Endothelial cell of umbilical vein (primary cell): ENCODE data around the gene RNF168. TPM values are rescaled to one million over a fixed set of nuclear protein-coding genes. Genes with fewer than 3 reads are reported as not detected.

ENCODE experiments used
- BruUV-seq: library from RNA; stranded (reverse); fragments of 400-500 nt; replicated peaks from 2 replicates; lab custom pipeline; 2021; lab: Mats Ljungman, UMichigan
- CTCF ChIA-PET: fragments of 300-600, 350-600 bp; sonication (Branson Sonifier 250); formaldehyde crosslinking; loops from one replicate; lab custom pipeline; 2021; ENCODE audit warnings: antibody characterized with exemption, inconsistent platforms; lab: Charles Lee
- POLR2A ChIA-PET: fragments of 300-600, 350-600 bp; sonication (Branson Sonifier 250); formaldehyde crosslinking; loops from one replicate; lab custom pipeline; 2021; ENCODE audit warnings: antibody characterized with exemption, inconsistent platforms; lab: Charles Lee
- DNase-seq: peaks from one replicate; pipeline ENCODE4 v3.0.0-alpha.2; 2011; ENCODE audit warnings: low read depth, low spot score
- FAIRE-seq: peaks from 2 replicates; lab custom pipeline; 2011; peaks lifted over from hg19 to GRCh38; lab: Jason Lieb, UNC
- H2AFZ ChIP-seq: 2 replicates; pipeline ENCODE4 v1.6.0; 2012; ENCODE audit warnings: low read depth, low read length, control low read depth, inconsistent platforms
- H3K27ac ChIP-seq: 2 replicates; pipeline ENCODE4 v1.5.1; 2011; ENCODE audit warnings: low read depth, mild to moderate bottlenecking, control low read depth, low read length, moderate library complexity; ENCODE audit not compliant: insufficient read depth
- H3K27me3 ChIP-seq, 2 experiments: 2 replicates each; pipeline versions ENCODE4 v1.6.0 to v1.6.1; 2011; ENCODE audit warnings: low read length in 2 of 2, mixed read lengths in 1 of 2; ENCODE audit not compliant: control insufficient read depth in 2 of 2, insufficient read depth in 2 of 2
- H3K36me3 ChIP-seq, 2 experiments: 2 replicates in 1 of 2; 3 replicates in 1 of 2; pipeline ENCODE4 v1.5.1; 2011; ENCODE audit warnings: low read length in 2 of 2, mild to moderate bottlenecking in 1 of 2, moderate library complexity in 1 of 2; ENCODE audit not compliant: control insufficient read depth in 2 of 2, insufficient read depth in 2 of 2; ENCODE audit errors: extremely low read depth in 1 of 2
- H3K4me1 ChIP-seq: 3 replicates; pipeline ENCODE4 v1.5.1; 2011; ENCODE audit warnings: mild to moderate bottlenecking, low read length; ENCODE audit not compliant: control insufficient read depth, insufficient read depth; ENCODE audit errors: extremely low read depth
- H3K4me2 ChIP-seq: 2 replicates; pipeline ENCODE4 v1.6.1; 2011; ENCODE audit warnings: low read length, control low read depth, mixed read lengths; ENCODE audit not compliant: insufficient read depth
- H3K4me3 ChIP-seq, 3 experiments: fragments of 200-600 bp in 1 of 3; sonication (generic), shearing (Covaris generic) in 1 of 3; replicated peaks in 1 of 3; 2 replicates each; pipeline ENCODE4 v1.5.1; 2011 to 2016; ENCODE audit warnings: control low read depth in 3 of 3, low read length in 3 of 3, mild to moderate bottlenecking in 2 of 3, inconsistent platforms in 1 of 3, low read depth in 1 of 3, moderate library complexity in 1 of 3; ENCODE audit not compliant: insufficient read depth in 1 of 3
- H3K79me2 ChIP-seq: 2 replicates; pipeline ENCODE4 v1.6.0; 2012; ENCODE audit warnings: low read length, inconsistent platforms; ENCODE audit not compliant: control insufficient read depth, insufficient read depth
- H3K9ac ChIP-seq: replicated peaks from 2 replicates; pipeline ENCODE3; 2011; ENCODE audit warnings: low read length, control low read depth; ENCODE audit not compliant: insufficient read depth; ENCODE audit errors: extremely low read depth
- H3K9me1 ChIP-seq: replicated peaks from 3 replicates; pipeline ENCODE4 v1.6.0; 2011; ENCODE audit warnings: mild to moderate bottlenecking, low read length; ENCODE audit not compliant: control insufficient read depth, insufficient read depth; ENCODE audit errors: extremely low read depth
- H3K9me3 ChIP-seq: replicated peaks from 2 replicates; pipeline ENCODE4 v1.5.1; 2012; ENCODE audit warnings: low read length, inconsistent platforms; ENCODE audit not compliant: control insufficient read depth, insufficient read depth
- H4K20me1 ChIP-seq: replicated peaks from 2 replicates; pipeline ENCODE3; 2011; ENCODE audit warnings: mild to moderate bottlenecking, low read length; ENCODE audit not compliant: control insufficient read depth, insufficient read depth; ENCODE audit errors: extremely low read depth
- EZH2 ChIP-seq: IDR thresholded peaks from 2 replicates; pipeline ENCODE4 v1.6.1; 2012; ENCODE audit warnings: borderline replicate concordance, low read depth, mild to moderate bottlenecking, moderate library complexity, low read length, inconsistent platforms; ENCODE audit not compliant: severe bottlenecking
- FOS ChIP-seq: IDR thresholded peaks from 2 replicates; pipeline ENCODE4 v1.6.1; 2011; ENCODE audit warnings: mild to moderate bottlenecking, low read length, moderate library complexity, borderline replicate concordance; ENCODE audit not compliant: insufficient read depth
- GATA2 ChIP-seq: IDR thresholded peaks from 2 replicates; pipeline ENCODE4 v1.7.0; 2011; ENCODE audit warnings: low read depth, mild to moderate bottlenecking, moderate library complexity, mixed read lengths, low read length; ENCODE audit not compliant: insufficient read length, insufficient read depth
- JUN ChIP-seq: IDR thresholded peaks from 2 replicates; pipeline ENCODE4 v1.6.1; 2011; ENCODE audit warnings: borderline replicate concordance, low read depth; ENCODE audit not compliant: insufficient read length, insufficient read depth
- MYC ChIP-seq: IDR thresholded peaks from one replicate; pipeline ENCODE4 v1.6.1; 2011; ENCODE audit warnings: mild to moderate bottlenecking, low read depth, low read length
- POLR2A ChIP-seq: IDR thresholded peaks from 2 replicates; pipeline ENCODE4 v1.6.1; 2012; ENCODE audit warnings: low read depth, mild to moderate bottlenecking, control low read depth, low read length
- POLR2AphosphoS5 ChIP-seq: IDR thresholded peaks from 2 replicates; pipeline ENCODE4 v1.6.1; 2012; ENCODE audit warnings: low read depth, mild to moderate bottlenecking, control low read depth, low read length, moderate library complexity; ENCODE audit not compliant: insufficient read depth
- dilution Hi-C: fragments of 300-500 bp; cut with MboI; formaldehyde crosslinking; loops from one replicate; pipeline ENCODE4 v1.15.0; 2019; ENCODE audit warnings: low sequenced_read_pairs; ENCODE audit not compliant: extremely low pct_ligation_motif_present
- intact Hi-C: fragments of 100-400 bp; cut with micrococcal nuclease; formaldehyde crosslinking; loops from one replicate; pipeline ENCODE4 v1.10.0; 2022
- polyA plus RNA-seq, 4 experiments: library from polyadenylated mRNA; depleted of rRNA in 3 of 4; stranded (reverse) in 3 of 4; unstranded in 1 of 4; fragments of >200 nt; gene quantifications; 2 replicates each; pipeline versions ENCODE4 v1.2.1 to v1.2.3, GENCODE V29; 2011 to 2012; ENCODE audit warnings: missing spikeins in 1 of 4
- total RNA-seq: library from RNA; stranded (reverse); gene quantifications from 2 replicates; pipeline ENCODE4 v1.2.3, GENCODE V29; 2021
- TF ChIP-seq, protein P1 (sequence below), 2 donors: IDR thresholded peaks; 1 replicate in 1 of 2; 2 replicates in 1 of 2; pipeline ENCODE4 v1.5.1; 2011; ENCODE audit warnings: low read length in 2 of 2, mild to moderate bottlenecking in 2 of 2, moderate library complexity in 2 of 2, control low read depth in 1 of 2, inconsistent platforms in 1 of 2, low read depth in 1 of 2; ENCODE audit not compliant: insufficient read depth in 1 of 2; ENCODE audit errors: extremely low read depth in 1 of 2
- TF ChIP-seq, protein P2 (sequence below): IDR thresholded peaks from 2 replicates; pipeline ENCODE4 v1.6.1; 2011; ENCODE audit not compliant: insufficient read depth, insufficient read length

Gene RNF168
- total and polyA plus RNA-seq, 2 donors (not counting 3 experiments of a cell fraction or from before 2014, with no cell fraction given) = 4.0 to 32.9 TPM

DNA sequence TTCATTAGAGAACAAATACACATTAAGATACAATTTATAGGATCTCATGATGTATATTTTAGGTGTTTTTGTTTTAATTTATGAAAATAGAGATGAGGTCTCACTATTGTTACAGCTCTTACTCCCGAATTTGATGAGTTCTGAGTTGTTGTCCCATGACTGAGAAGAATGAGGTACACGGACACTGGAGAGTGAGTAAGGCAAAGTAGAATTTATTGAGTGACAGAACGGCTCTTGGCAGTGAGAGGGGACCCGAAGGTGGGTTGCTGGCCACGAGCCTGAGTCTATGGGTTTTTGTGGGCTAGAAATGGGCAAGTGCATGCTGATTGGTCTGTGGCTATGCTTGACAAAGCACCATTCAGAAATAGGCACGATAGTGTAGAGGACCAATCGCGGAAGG is 3.1 kb upstream of the RNF168 start:
- FAIRE-seq (no peak), DNase-seq (no peak)
- no peaks in the 10 kb centered on the region for H4K20me1 ChIP-seq
- no peak overlapping the region for H3K4me3 ChIP-seq
- ChIA-PET CTCF (no interaction called here), POLR2A (no interaction called here)
- H3K9ac ChIP-seq = no peak overlapping the region
- H3K36me3 ChIP-seq = no peaks in the 10 kb centered on the region
- H3K9me3 ChIP-seq = no peaks in the 10 kb centered on the region
- dilution Hi-C loops (no loop called here), intact Hi-C loops (no loop called here)
- H3K4me2 ChIP-seq = no peak overlapping the region
- H3K9me1 ChIP-seq = no peaks in the 10 kb centered on the region
- H3K79me2 ChIP-seq = peaks cover 12% of the 10 kb centered on the region
- no TSS peak for BruUV-seq
- H3K27me3 ChIP-seq = peaks cover 2 to 3% of the 10 kb centered on the region in 2 experiments
- H2AFZ ChIP-seq = no peak overlapping the region
- no peaks in the 10 kb centered on the region for H3K4me1 ChIP-seq
- TF ChIP-seq POLR2A = no peak
- no peak for TF ChIP-seq POLR2AphosphoS5
- TF ChIP-seq, protein P1, sequence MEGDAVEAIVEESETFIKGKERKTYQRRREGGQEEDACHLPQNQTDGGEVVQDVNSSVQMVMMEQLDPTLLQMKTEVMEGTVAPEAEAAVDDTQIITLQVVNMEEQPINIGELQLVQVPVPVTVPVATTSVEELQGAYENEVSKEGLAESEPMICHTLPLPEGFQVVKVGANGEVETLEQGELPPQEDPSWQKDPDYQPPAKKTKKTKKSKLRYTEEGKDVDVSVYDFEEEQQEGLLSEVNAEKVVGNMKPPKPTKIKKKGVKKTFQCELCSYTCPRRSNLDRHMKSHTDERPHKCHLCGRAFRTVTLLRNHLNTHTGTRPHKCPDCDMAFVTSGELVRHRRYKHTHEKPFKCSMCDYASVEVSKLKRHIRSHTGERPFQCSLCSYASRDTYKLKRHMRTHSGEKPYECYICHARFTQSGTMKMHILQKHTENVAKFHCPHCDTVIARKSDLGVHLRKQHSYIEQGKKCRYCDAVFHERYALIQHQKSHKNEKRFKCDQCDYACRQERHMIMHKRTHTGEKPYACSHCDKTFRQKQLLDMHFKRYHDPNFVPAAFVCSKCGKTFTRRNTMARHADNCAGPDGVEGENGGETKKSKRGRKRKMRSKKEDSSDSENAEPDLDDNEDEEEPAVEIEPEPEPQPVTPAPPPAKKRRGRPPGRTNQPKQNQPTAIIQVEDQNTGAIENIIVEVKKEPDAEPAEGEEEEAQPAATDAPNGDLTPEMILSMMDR (IDR thresholded peaks at IDR 0.05; ENCODE audit: extremely low read depth in 1 of 2, insufficient read depth in 1 of 2, low read depth in 1 of 2, low read length in 2 of 2) = no peak
- TF ChIP-seq, protein P2, sequence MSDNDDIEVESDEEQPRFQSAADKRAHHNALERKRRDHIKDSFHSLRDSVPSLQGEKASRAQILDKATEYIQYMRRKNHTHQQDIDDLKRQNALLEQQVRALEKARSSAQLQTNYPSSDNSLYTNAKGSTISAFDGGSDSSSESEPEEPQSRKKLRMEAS = no peak
- TF ChIP-seq EZH2 = no peak
- TF ChIP-seq FOS = no peak
- TF ChIP-seq JUN = no peak
- no peak for TF ChIP-seq MYC
- TF ChIP-seq GATA2 = no peak
- no peak overlapping the region for H3K27ac ChIP-seq
